HUES6 (cell line): ENCODE results near the gene KIF1C.

ENCODE experiments used
- H3K27ac ChIP-seq: 2 replicates; pipeline ENCODE4 v1.7.0; 2013; ENCODE audit warnings: low read depth, mild to moderate bottlenecking, low read length, inconsistent platforms
- H3K27me3 ChIP-seq: 2 replicates; pipeline ENCODE4 v1.6.1; 2013; ENCODE audit warnings: low read length; ENCODE audit not compliant: control insufficient read depth, insufficient read depth
- H3K36me3 ChIP-seq: 2 replicates; pipeline ENCODE4 v1.6.1; 2013; ENCODE audit warnings: low read length; ENCODE audit not compliant: control insufficient read depth, insufficient read depth
- H3K4me1 ChIP-seq: 2 replicates; pipeline ENCODE4 v1.6.1; 2013; ENCODE audit warnings: low read length; ENCODE audit not compliant: control insufficient read depth, insufficient read depth
- H3K4me3 ChIP-seq: 2 replicates; pipeline ENCODE4 v1.5.1; 2013; ENCODE audit warnings: low read depth, low read length
- H3K9ac ChIP-seq: one replicate; pipeline ENCODE4 v1.6.1; 2013; ENCODE audit warnings: mild to moderate bottlenecking, low read length
- H3K9me3 ChIP-seq: 2 replicates; pipeline ENCODE4 v1.6.1; 2013; ENCODE audit warnings: low read depth, low read length; ENCODE audit not compliant: control insufficient read depth, insufficient read depth

The KIF1C gene

DNA sequence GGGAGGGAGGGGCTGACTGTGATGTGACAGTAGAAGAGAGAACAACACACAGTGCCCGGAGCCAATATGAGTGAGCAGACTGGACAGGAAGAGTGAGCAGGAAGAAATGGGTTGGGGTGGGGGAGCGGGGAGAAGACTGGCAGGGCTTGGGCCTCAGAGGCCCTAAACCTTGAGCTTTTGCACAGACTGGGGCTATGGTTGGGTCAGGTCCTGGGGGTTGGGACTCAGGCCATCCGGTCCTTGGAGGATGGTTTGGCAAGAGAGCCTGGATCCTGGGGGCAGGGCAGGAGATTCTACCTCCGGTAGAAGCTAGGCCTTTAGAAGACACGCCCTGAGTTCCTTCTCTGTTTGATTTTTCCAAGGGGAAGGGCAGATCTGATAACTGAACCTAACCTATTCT lies 11.3 kb upstream of the KIF1C start:
- peak overlapping the region; percentile 83 for H3K4me3 ChIP-seq
- no peaks in the 10 kb centered on the region for H3K9me3 ChIP-seq
- no peak overlapping the region for H3K9ac ChIP-seq
- H3K4me1 ChIP-seq = peaks cover 8% of the 10 kb centered on the region; the same call in 1 of the 2 replicates
- H3K27ac ChIP-seq = no peak overlapping the region
- peaks cover 6% of the 10 kb centered on the region; the same call in 1 of the 2 replicates for H3K36me3 ChIP-seq
- no peaks in the 10 kb centered on the region for H3K27me3 ChIP-seq

DNA sequence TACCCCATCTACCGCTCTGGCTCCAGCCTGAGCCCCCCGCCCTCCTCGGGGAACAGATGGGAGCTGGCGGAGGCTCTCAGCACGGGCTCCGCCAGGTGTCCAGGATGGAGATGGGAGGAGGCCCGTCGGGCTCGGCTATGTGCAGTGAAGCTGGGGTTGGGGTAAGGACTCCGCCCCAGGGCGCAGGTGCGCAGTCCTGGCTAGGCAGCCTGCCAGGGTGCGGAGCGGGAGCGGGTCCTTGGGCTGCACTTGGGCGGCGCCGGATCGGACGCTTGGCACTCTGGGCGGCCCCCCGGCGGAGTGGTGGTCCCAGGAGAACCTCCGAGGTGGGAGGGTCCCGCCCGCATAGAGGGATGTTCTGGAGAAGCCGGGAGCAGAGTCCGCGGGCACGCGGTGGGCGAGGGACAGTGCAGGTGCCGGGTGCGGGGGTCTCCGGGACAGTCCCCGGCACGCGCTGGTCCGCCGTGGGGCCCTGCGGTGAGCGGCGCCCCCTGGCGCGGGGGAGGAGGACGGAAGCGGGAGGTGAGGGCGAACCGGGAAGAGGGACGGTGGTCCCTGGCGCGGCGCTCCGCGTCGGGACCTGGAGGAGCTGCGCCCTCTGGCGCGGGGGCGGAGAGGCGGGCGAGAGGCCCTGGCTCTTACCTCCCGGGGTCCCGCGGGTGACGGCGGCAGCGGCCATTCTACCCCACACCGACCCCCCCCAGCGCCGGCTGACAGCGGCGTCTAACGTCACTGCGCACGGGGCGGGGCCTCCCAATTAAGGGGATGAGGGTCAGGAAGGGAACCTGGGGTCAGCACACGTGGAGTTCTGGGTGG lies 10.6 kb upstream of the KIF1C start, which contains the start of gene CAMTA2:
Gene CAMTA2 (minus strand): TSS at position 725 of the 816 bp plus-strand sequence. CDS start 1,453 bp downstream, outside the sequence.
- Histone ChIP-seq H3K36me3 (peaks cover 6% of the 10 kb centered on the region; the same call in 1 of the 2 replicates), H3K4me3 (peak within 1 kb of the TSS; percentile 83), H3K27me3 (no peaks in the 10 kb centered on the region), H3K9ac (peak within 1 kb of the TSS; percentile 65), H3K9me3 (no peaks in the 10 kb centered on the region), H3K27ac (no peak within 1 kb of the TSS; the same call in 1 of the 2 replicates), H3K4me1 (peaks cover 8% of the 10 kb centered on the region; the same call in 1 of the 2 replicates)

DNA sequence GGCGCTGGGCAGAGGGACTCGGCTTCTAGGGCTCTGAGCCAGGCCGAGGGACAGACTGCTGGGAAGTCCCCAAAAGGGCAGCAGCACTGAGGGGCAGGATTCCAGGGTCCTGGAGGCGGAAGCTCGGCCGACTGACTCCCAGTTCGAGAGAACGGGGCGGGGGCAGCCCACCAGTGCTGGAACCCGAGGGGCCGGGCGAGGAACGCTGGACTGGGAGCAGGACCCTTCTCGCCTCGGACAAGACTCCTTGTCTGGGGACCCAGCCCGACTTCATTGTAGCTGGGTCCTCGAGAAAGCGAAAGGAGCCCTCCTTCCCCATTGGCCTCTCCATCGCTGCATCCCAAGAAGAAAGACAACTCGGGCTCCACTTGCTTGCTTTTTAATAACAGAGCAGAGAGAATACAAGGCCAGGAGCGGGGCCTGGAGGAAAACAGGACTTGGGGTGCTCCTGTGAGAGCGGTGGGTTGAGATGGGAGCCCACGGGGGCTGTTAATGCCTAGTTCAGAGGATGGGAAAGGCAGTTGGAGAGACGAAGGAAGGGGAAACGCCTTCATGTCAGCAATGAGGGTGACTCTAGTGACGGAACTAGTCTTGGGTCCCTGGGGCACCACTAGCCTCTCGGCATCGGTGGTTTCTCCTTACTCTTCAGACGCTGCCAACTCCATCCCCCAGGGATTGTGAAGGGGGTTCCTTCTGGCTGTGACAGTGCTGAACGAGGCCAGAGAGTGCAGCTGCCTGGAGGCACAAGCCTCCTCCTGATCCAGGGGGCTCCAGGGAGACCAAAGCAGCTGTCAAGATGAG lies 9.8 kb upstream of the KIF1C start:
- peak overlapping the region; percentile 83 for H3K4me3 ChIP-seq
- H3K9ac ChIP-seq = peak overlapping the region; percentile 65
- H3K27me3 ChIP-seq = no peaks in the 10 kb centered on the region
- peaks cover 8% of the 10 kb centered on the region; the same call in 1 of the 2 replicates for H3K4me1 ChIP-seq
- H3K9me3 ChIP-seq = no peaks in the 10 kb centered on the region
- H3K27ac ChIP-seq = no peak overlapping the region; the same call in 1 of the 2 replicates
- H3K36me3 ChIP-seq = no peaks in the 10 kb centered on the region; the same call in 1 of the 2 replicates

DNA sequence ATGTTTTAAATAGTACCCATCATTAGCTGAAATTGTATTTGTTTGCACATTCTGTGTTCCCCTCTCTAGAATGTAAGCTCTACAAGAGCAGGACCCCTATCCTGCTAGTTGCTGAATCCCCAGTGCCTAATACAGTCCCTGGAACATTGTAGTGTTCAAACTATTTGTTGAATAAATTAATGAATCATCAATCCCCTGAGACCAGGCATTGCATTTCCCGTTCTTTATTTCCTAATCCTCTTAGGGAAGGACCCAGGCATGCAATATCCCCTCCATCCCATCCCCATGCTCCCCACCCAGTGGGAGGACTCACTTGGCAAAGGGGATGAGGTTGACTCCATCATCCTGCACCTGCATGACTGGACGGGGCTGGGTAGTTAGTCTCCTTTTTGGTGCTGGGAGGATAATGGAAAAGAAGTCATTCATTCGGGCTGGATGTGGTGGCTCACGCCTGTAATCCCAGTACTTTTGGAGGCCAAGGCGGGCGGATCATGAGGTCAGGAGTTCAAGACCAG lies 3.6 kb upstream of the KIF1C start:
- Histone ChIP-seq H3K4me1 (peaks cover 7% of the 10 kb centered on the region), H3K27me3 (peaks cover 10% of the 10 kb centered on the region; the same call in 1 of the 2 replicates), H3K4me3 (no peak overlapping the region), H3K9ac (no peak overlapping the region), H3K27ac (no peak overlapping the region), H3K36me3 (no peaks in the 10 kb centered on the region), H3K9me3 (no peaks in the 10 kb centered on the region)

DNA sequence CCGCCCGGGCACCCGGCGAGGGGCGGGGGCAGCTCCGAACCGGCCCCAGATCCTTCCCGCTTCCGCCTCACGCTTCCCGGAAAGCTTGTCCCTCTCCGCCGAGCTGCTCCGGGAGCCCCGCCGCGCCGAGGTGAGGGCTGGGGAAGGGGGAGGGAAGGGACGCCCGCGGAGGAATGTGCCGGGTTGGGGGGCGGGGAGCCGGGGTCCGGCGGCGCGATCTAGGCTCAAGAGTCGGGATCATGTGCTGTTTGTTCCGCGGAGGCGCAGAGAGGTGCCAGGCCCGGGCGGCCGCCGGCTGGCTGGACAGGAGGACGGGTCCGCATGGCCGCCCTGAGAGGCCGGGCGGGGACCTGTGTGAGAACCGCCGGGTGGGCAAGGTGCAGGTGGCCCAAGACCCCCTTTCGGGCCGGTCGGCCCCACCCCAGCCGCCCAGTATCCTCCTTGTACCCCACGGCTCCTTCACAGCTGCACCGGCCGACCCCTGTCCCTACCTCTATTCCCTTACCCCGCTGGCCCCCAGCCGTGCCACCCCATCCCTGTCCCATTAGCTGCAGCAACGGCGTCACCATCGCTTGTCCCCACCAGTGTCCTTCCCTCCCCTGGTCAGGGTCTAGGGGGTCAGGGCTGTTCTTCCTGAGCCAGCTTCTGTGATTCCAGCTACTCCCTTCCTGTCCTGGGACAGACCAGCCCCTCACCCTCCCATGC lies 429 bp downstream of the KIF1C start:
- Histone ChIP-seq H3K27ac (peak overlapping the region; percentile 71; the same call in 1 of the 2 replicates), H3K4me3 (peak overlapping the region; percentile 100), H3K4me1 (peaks cover 17% of the 10 kb centered on the region), H3K27me3 (peaks cover 10% of the 10 kb centered on the region; the same call in 1 of the 2 replicates), H3K36me3 (peaks cover 23% of the 10 kb centered on the region), H3K9me3 (no peaks in the 10 kb centered on the region), H3K9ac (peak overlapping the region; percentile 81)

DNA sequence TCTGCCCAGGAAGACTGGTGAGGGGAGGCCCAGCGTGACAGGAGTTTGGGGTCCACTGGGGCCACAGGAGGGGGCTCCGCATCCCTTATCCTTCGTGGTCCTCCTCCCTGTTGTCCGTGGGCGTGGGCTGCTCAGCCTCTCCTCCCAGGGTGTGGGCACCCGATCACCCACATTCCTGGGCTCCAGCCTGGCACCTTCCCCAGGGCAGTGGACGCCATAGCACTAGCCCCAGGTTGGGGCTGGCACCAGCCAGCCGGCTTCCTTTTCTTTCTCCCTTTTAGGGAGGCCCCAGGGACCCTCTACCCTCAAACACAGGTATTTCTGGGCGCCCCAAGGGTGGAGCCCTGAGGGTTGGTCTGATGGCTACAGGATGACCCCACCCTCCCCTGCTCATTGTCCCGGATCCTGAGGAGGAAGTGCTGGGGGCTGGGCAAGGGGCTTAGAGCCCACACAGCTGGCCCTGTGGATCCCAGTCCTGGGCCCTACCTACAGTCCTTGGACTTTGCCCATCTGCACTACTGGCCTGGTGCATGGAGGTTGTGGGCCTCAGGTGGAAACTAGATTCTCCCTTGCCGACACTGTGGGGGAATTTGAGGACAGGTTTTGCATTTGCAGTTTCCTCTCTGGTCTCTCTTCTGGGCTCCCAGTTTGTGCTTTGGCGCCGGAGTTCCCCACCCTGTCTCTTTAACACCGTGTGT lies 1.1 kb downstream of the KIF1C start:
- peak overlapping the region; percentile 71; the same call in 1 of the 2 replicates for H3K27ac ChIP-seq
- peaks cover 10% of the 10 kb centered on the region; the same call in 1 of the 2 replicates for H3K27me3 ChIP-seq
- peaks cover 17% of the 10 kb centered on the region for H3K4me1 ChIP-seq
- peaks cover 30% of the 10 kb centered on the region for H3K36me3 ChIP-seq
- no peaks in the 10 kb centered on the region for H3K9me3 ChIP-seq
- H3K9ac ChIP-seq = peak overlapping the region; percentile 81
- H3K4me3 ChIP-seq = peak overlapping the region; percentile 100

DNA sequence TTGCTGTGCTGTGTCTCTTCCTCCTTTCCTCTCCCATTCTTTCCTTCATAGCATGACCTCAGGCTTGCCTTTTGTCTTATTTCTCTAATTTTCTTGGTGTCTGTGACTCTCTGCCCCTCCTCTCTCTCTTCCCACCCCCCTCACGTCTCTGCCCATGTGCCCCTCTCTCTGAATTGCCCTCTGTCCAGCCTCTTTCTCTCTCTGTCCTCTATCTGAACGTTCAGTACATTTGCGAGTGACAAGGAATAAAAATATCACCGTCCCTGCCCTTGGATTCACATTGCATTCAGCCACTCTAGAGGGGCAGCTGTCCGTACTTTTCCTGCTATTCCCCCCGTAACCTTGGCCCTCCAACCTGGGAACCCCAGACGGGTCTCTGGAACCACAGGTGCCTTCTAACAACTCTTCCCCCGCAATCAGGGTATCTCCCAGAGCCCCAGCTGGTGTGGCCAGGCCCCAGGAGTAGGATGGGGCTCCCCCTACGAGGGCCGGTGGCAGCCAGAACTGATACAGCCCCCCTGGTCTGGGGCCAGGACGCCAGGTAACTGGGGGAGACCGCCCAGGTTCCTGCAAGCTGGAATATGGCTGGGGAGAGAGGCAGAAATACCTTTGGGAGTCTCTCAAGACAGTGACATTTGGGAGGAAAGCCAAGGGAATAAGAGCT lies 1.8 kb downstream of the KIF1C start:
- Histone ChIP-seq H3K27me3 (peaks cover 7% of the 10 kb centered on the region; the same call in 1 of the 2 replicates), H3K27ac (no peak overlapping the region), H3K9me3 (no peaks in the 10 kb centered on the region), H3K4me1 (peaks cover 17% of the 10 kb centered on the region), H3K9ac (peak overlapping the region; percentile 81), H3K4me3 (peak overlapping the region; percentile 100), H3K36me3 (peaks cover 37% of the 10 kb centered on the region)

DNA sequence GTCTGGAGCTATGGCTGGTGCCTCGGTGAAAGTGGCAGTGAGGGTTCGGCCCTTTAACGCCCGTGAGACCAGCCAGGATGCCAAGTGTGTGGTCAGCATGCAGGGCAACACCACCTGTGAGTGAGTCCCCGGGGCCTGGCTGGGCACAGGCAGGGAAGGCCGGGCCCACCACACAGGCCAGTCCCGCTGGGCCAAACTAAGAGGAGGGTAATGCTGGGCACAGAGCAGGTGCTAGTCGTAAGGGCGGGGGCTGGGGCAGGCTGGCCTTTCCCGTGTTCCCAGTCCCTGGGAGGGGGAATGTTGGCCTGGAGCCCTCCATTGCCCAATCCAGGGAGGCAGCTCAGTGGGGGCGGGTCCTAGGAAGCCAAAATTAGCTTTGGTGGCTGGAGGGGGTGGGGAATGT lies 2.5 kb downstream of the KIF1C start:
- H3K27ac ChIP-seq = no peak overlapping the region

DNA sequence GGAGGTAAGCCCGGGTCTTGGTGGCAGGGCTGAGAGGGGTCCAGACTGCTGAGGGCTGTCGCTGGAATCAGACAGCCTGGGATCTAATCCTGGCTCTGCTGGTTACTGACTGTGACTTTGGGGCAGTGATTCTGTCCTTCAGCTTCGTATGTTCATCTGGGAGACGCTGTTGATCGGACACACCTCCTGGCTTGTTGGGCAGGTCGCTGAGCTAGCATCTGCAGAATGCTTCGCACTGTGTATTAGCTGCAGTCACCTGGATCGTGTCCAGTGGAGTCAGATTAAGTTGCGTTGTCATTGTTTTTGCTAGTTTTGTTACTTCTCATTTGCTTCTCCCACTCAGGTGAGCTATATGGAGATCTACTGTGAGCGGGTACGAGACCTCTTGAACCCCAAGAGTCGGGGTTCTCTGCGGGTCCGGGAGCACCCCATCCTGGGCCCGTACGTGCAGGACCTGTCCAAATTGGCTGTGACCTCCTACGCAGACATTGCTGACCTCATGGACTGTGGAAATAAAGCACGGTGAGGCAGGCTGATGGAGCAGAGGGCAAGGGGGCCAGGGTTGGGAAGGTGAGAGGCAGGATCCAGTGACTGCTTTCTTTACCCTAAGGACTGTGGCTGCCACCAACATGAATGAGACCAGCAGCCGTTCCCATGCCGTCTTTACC lies 4.5 kb downstream of the KIF1C start:
- H3K27me3 ChIP-seq = no peaks in the 10 kb centered on the region
- H3K4me3 ChIP-seq = no peak overlapping the region
- no peaks in the 10 kb centered on the region for H3K9me3 ChIP-seq
- no peak overlapping the region for H3K9ac ChIP-seq
- peaks cover 14% of the 10 kb centered on the region for H3K4me1 ChIP-seq
- peaks cover 62% of the 10 kb centered on the region for H3K36me3 ChIP-seq
- no peak overlapping the region for H3K27ac ChIP-seq

More for the DNA sequence above, 2.5 kb downstream of the KIF1C start:
- Histone ChIP-seq H3K4me3 (no peak overlapping the region), H3K27me3 (peaks cover 7% of the 10 kb centered on the region; the same call in 1 of the 2 replicates), H3K9ac (no peak overlapping the region), H3K4me1 (peaks cover 17% of the 10 kb centered on the region), H3K9me3 (no peaks in the 10 kb centered on the region), H3K36me3 (peaks cover 43% of the 10 kb centered on the region)
